ENCODE data around the gene GPR132.

GPR132 gene

GRCh38 chr14:105061428-105062047 lies 3.7 kb downstream of the GPR132 start:
- no peak for DNase-seq (ENCODE audit: low spot score)

DNA sequence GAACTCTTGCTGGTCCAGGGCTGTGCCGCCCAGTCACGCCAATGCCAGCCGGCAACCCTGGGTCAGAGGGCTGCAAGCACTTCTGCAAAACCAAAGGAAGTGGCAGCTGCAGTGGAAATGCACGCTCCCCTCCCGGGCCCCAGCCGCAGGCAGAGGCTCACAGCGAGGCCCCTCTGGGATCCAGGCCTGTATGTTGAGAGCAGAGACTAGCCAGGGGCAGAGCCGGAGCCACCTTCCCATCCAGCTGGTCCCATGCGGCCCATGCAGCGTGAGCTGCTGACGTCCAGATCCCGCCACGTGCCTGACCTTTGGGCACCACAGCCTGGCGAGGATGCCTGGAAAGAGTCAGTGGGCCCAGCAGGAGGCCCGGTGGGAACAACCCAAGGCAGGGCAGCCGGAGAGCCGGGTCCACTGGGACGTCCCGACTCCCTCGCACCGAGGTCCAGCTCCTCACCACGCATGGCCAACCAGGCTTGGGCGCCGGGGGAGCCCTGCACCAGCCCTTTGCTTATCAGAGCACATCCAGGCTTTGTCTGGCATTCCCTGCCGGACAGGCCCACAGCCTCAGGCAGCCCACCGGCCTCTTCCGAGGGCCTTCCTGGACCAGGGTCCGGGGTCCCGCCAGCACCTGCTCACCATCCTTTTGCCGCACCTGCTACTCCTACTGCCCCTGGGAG lies 4.3 kb downstream of the GPR132 start:
- peak; percentile 56 for DNase-seq (ENCODE audit: low spot score)

- no peak for DNase-seq (ENCODE audit: low spot score)
Measured at GRCh38 chr14:105059925-105060565, 5.2 kb downstream of the GPR132 start.

- DNase-seq (ENCODE audit: low spot score): peak; percentile 51
Measured at GRCh38 chr14:105059035-105059924, 6.0 kb downstream of the GPR132 start.

DNA sequence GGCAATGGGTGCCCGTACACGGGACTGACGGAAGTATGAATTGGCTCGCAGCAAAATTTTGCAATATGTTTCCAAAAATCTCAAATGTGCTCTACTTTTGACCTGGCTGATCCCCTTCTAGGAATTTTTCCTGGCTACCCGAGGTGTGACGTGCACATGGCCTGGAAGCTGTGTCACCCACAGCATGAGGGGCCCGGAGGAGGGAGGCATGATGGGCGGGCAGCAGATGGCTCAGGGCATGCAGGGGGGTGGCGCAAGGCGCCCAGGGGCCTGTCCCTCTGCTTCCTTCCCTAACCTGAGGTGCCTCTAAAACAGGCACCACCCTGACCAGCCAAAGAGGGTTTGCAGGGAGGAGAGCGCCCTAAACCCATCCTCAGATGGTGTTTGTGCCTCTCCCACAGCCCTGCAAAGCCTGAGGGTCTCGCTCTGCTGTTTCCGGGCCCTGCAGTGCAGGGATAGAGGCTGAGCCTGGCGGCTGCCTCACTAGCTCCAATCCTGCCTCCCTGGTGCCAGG lies 6.7 kb downstream of the GPR132 start:
- DNase-seq (ENCODE audit: low spot score): no peak

GRCh38 chr14:105056303-105056831 lies 8.9 kb downstream of the GPR132 start:
- no peak for DNase-seq (ENCODE audit: low spot score)

GRCh38 chr14:105055736-105056302 lies 9.4 kb downstream of the GPR132 start:
- DNase-seq (ENCODE audit: low spot score): no peak

- DNase-seq (ENCODE audit: low spot score): no peak
Measured at GRCh38 chr14:105055334-105055733, 9.9 kb downstream of the GPR132 start.

DNA sequence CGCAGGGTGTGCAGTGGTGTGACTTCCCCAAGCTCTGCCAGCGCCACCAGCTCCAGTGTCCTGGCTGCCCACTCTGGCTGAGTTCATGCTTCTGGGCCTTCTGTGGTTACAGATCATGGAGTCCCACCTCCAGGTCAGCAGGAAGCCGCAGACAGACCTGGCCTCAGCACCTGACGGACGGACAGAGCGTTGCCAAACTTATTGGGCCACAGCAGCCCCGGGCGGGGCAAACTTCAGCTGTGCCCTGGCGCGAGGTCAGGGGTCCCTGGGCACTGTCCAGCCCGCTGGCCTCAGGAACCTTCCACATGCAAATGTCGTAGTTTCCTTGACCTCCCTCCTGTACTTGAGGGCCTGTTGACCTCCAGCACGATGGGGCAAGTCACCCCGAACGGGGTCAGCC lies 11.2 kb downstream of the GPR132 start:
- no peak for DNase-seq (ENCODE audit: low spot score)

DNA sequence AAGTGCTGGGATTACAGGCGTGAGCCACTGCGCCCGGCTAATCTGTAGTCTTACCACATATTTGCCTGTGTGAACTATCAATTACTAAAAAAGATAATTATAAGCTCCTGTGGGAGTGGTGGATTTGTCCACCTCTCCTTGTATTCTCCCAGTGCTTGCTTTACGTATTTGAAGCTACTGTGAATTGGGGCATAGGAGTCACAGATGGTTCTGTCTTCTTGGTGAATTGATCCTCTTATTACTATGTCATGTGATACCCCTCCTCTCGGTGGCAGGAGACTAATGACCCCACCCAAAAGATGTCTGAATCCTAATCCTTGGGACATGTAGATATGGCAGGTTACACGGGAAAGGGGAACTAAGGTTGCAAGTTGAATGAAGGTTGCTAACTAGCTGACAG lies 11.8 kb downstream of the GPR132 start:
- DNase-seq (ENCODE audit: low spot score): no peak

DNA sequence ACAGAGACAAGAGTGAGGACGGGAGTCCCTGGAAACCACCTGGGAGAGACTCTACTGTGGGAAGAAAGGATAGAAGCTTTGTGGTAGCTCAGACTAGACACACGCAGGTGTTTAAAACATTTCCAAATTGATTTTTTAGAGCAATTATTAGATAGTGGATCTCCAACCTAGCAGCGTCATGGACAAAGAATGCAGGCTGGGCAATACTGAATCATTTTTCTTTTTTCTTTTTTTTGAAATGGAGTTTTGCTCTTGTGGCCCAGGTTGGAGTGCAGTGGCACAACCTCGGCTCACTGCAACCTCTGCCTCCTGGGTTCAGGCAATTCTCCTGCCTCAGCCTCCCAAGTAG lies 13.1 kb downstream of the GPR132 start:
- no peak for DNase-seq (ENCODE audit: low spot score)

DNA sequence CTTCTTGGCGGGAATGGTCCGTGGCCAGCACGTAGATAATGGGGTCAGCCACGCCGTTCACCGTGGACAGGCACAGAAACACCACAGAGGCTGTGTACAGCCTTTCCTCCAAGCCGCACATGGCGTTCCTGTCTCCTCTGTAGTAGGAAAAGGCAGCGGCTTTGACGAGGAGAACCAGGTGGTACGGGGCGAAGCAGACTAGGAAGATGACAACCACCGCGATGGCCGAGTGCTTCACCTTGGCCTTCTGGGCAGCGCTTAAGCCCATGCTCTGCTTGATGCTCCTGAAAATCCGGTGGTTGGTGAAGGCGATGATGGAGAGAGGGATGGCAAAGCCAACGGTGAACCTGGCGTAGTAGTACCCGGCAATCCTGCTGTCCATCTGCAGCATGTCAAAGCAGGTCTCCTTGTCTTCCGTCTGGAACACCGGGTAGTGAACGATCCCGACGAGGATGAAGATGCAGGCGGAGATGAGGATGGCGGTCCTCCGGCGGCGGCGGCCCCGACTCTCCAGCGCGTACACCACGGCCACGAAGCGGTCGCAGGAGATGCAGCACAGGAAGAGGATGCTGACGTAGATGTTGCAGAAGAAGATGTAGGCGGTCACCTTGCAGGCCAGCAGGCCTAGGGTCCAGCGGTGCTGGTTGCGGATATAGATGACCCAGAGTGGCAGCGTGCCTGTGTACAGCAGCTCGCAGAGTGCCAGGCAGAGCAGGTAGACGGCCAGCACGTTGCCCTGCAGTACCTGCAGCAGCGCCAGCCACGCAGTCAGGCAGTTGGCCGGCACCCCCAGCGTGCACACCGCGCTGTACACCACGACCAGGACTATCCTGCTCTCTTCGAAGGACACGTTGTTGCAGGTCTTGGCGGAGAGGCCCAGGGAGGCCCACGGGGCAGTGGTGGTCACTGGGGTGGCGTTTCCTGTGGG lies 13.8 kb downstream of the GPR132 start:
- no peak for DNase-seq (ENCODE audit: low spot score)

- no peak for DNase-seq (ENCODE audit: low spot score)
Measured at GRCh38 chr14:105050551-105050897, 14.7 kb downstream of the GPR132 start.

- no peak for DNase-seq (ENCODE audit: low spot score)
Measured at GRCh38 chr14:105049753-105050550, 15.3 kb downstream of the GPR132 start.

GRCh38 chr14:105047283-105048016 lies 17.8 kb downstream of the GPR132 start:
- no peak for DNase-seq (ENCODE audit: low spot score)

DNA sequence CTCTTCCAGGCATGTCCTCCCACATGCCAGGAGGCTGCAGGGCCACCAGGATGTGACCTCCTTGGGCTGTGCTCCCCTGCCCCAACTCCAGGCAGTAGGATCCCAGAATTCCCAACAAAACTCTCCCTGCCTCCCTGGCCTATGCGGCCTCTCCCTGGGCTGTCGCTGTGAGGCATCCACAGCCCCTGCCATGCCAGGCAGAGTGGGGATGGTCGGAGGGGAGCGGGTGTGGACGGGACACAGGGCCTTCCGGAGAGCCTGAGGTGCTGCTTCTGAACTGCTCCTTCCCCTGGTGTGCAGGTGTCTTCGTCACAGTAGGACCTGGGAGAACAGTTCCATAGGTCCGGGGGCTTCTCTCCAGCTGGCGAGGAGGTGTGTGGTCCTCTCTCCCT lies 18.3 kb downstream of the GPR132 start:
- no peak for DNase-seq (ENCODE audit: low spot score)

GRCh38 chr14:105045710-105046326 lies 19.4 kb downstream of the GPR132 start:
- peak; percentile 93 for DNase-seq (ENCODE audit: low spot score)

DNA sequence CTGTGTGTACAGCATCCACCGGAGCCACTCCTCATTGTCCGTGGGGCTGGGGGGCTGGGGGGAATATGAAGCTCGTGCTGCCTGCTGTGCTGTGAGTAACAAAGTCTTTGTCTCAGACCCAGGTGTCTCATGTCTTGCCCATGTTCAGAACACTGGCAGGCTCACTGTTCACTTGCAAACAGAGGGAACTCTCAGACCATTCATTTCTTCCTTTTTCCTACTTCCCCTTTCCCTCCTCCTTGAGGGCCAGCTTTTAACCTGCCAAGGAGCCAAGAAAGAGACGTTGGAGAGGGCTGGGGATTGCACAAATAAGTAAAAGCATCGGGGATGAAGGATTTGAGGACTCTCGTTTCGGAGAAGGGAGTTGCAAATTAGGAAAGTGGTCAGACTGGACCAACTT lies 21.6 kb downstream of the GPR132 start:
- no peak for DNase-seq (ENCODE audit: low spot score)

- no peak for DNase-seq (ENCODE audit: low spot score)
Measured at GRCh38 chr14:105042813-105043212, 22.4 kb downstream of the GPR132 start.

Measured in activated CD4-positive, alpha-beta T cell treated with anti-CD3 and anti-CD28 coated beads, Interleukin-2, Interleukin-4, amounts not matched to agents 100 ng/mL and 50 ng/mL, durations not matched to agents 16 hours and 8 hours (primary cell).